Neural cell (in vitro differentiated cells): ENCODE measurements around the gene FBXL2. TPM values are rescaled to one million over a fixed set of nuclear protein-coding genes. Genes with fewer than 3 reads are reported as not detected.

ENCODE experiments used
- H2AFZ ChIP-seq: fragments of 200-600, 300-800 bp; sonication (generic), shearing (Covaris generic); 2 replicates; pipeline ENCODE4 v1.6.0; 2014; ENCODE audit warnings: low read depth, mild to moderate bottlenecking, antibody characterized with exemption, low read length, moderate library complexity
- H3F3A ChIP-seq: fragments of 200-600 bp; shearing (Covaris generic); 2 replicates; pipeline ENCODE4 v1.6.1; 2016; ENCODE audit warnings: mild to moderate bottlenecking, moderate library complexity, mixed read lengths, antibody characterized with exemption, low read length; ENCODE audit not compliant: insufficient read depth, poor library complexity, severe bottlenecking
- H3K27ac ChIP-seq: fragments of 200-600, 300-800 bp; sonication (generic), shearing (Covaris generic); 2 replicates; pipeline ENCODE4 v1.5.1; 2014; ENCODE audit warnings: mild to moderate bottlenecking, low read length, moderate library complexity
- H3K27me3 ChIP-seq: fragments of 300-800, 200-600 bp; sonication (generic), shearing (Covaris generic); 2 replicates; pipeline ENCODE4 v1.6.0; 2014; ENCODE audit warnings: mild to moderate bottlenecking, low read depth, low read length, moderate library complexity; ENCODE audit not compliant: insufficient read depth
- H3K36me3 ChIP-seq: fragments of 300-800, 200-600 bp; sonication (generic), shearing (Covaris generic); 2 replicates; pipeline ENCODE4 v1.5.1; 2014; ENCODE audit warnings: mild to moderate bottlenecking, antibody characterized with exemption, low read length, moderate library complexity; ENCODE audit not compliant: insufficient read depth
- H3K4me2 ChIP-seq: fragments of 300-800, 200-600 bp; sonication (generic), shearing (Covaris generic); 2 replicates; pipeline ENCODE4 v1.6.0; 2014; ENCODE audit warnings: mild to moderate bottlenecking, low read length
- H3K4me3 ChIP-seq: fragments of 300-800, 200-600 bp; sonication (generic), shearing (Covaris generic); 2 replicates; pipeline ENCODE4 v1.5.1; 2014; ENCODE audit warnings: mild to moderate bottlenecking, low read length, moderate library complexity
- H3K79me2 ChIP-seq: fragments of 200-600 bp; shearing (Covaris generic); replicated peaks from 2 replicates; pipeline ENCODE4 v1.6.0; 2014; ENCODE audit warnings: mild to moderate bottlenecking, low read length, moderate library complexity; ENCODE audit not compliant: insufficient read depth
- H3K9ac ChIP-seq: fragments of 300-800, 200-600 bp; sonication (generic), shearing (Covaris generic); 2 replicates; pipeline ENCODE4 v1.6.1; 2016; ENCODE audit warnings: mild to moderate bottlenecking, low read length, mixed read lengths
- H3K9me2 ChIP-seq: fragments of 200-600 bp; shearing (Covaris generic); 2 replicates; pipeline ENCODE4 v1.6.1; 2016; ENCODE audit warnings: mild to moderate bottlenecking, low read length, mixed read lengths; ENCODE audit not compliant: insufficient read depth
- H3K9me3 ChIP-seq: fragments of 200-600, 300-800 bp; sonication (generic), shearing (Covaris generic); 2 replicates; pipeline ENCODE4 v1.6.1; 2016; ENCODE audit warnings: mild to moderate bottlenecking, mixed run types, low read length, moderate library complexity, mixed read lengths
- H4K20me1 ChIP-seq: fragments of 200-600 bp; shearing (Covaris generic); 2 replicates; pipeline ENCODE4 v1.6.1; 2016; ENCODE audit warnings: mild to moderate bottlenecking, mixed run types; ENCODE audit not compliant: insufficient read depth
- CTCF ChIP-seq: fragments of 450-650 bp; IDR thresholded peaks from 2 replicates; pipeline ENCODE4 v1.5.1; 2014; ENCODE audit warnings: antibody characterized with exemption, mild to moderate bottlenecking, moderate library complexity; ENCODE audit not compliant: poor library complexity, severe bottlenecking
- EP300 ChIP-seq: fragments of 450-650 bp; conservative IDR thresholded peaks from 2 replicates; pipeline ENCODE4 v1.6.1; 2014; ENCODE audit warnings: antibody characterized with exemption, mild to moderate bottlenecking, moderate library complexity; ENCODE audit not compliant: poor library complexity, severe bottlenecking
- EZH2 ChIP-seq: fragments of 200-600, 300-800 bp; shearing (Covaris generic), sonication (generic); IDR thresholded peaks from 2 replicates; pipeline ENCODE4 v1.6.1; 2014; ENCODE audit warnings: antibody characterized with exemption, low read length, borderline replicate concordance, mild to moderate bottlenecking; ENCODE audit not compliant: insufficient read depth, poor library complexity, severe bottlenecking
- MXI1 ChIP-seq: fragments of 450-650 bp; conservative IDR thresholded peaks from 2 replicates; pipeline ENCODE4 v1.6.1; 2014; ENCODE audit warnings: antibody characterized with exemption, mild to moderate bottlenecking; ENCODE audit not compliant: poor library complexity, severe bottlenecking
- POLR2AphosphoS5 ChIP-seq: IDR thresholded peaks from 2 replicates; pipeline ENCODE4 v1.6.1; 2012
- RAD21 ChIP-seq: fragments of 450-650 bp; conservative IDR thresholded peaks from 2 replicates; pipeline ENCODE4 v1.6.1; 2014; ENCODE audit warnings: antibody characterized with exemption, mild to moderate bottlenecking, moderate library complexity
- REST ChIP-seq: IDR thresholded peaks from 2 replicates; pipeline ENCODE4 v1.6.1; 2012; ENCODE audit warnings: borderline replicate concordance
- SMC3 ChIP-seq: fragments of 450-650 bp; conservative IDR thresholded peaks from 2 replicates; pipeline ENCODE4 v1.6.1; 2014; ENCODE audit warnings: antibody characterized with exemption, mild to moderate bottlenecking, moderate library complexity; ENCODE audit not compliant: poor library complexity
- TAF1 ChIP-seq: IDR thresholded peaks from 2 replicates; pipeline ENCODE4 v1.6.1; 2012; ENCODE audit warnings: low read depth
- polyA plus RNA-seq: library from polyadenylated mRNA; depleted of rRNA; stranded (reverse); fragments of >200 nt; gene quantifications from 2 replicates; pipeline ENCODE4 v1.2.3, GENCODE V29; 2014

Gene FBXL2
- polyA plus RNA-seq, 1 donor from 2014 or later: 82.0 TPM

- H3K9me2 ChIP-seq: no peaks in the 10 kb centered on the region
- no peak overlapping the region for H3K9ac ChIP-seq
- no peaks in the 10 kb centered on the region for H3K9me3 ChIP-seq
- H3K27ac ChIP-seq: no peak overlapping the region
- H3K4me2 ChIP-seq: no peak overlapping the region
- no peaks in the 10 kb centered on the region for H3F3A ChIP-seq
- no peaks in the 10 kb centered on the region for H4K20me1 ChIP-seq
- peaks cover 4% of the 10 kb centered on the region for H3K36me3 ChIP-seq
- TF ChIP-seq CTCF (no peak), MXI1 (no peak)
- no peaks in the 10 kb centered on the region for H3K79me2 ChIP-seq
- H3K27me3 ChIP-seq: no peaks in the 10 kb centered on the region
- H3K4me3 ChIP-seq: no peak overlapping the region
- no peak overlapping the region for H2AFZ ChIP-seq
Measured at GRCh38 chr3:33355611-33356010, 78.4 kb downstream of the FBXL2 start.

GRCh38 chr3:33358172-33358781, 81.0 kb downstream of the FBXL2 start:
- Histone ChIP-seq H3F3A (no peaks in the 10 kb centered on the region), H3K79me2 (no peaks in the 10 kb centered on the region), H3K4me3 (no peak overlapping the region), H4K20me1 (no peaks in the 10 kb centered on the region), H3K9ac (no peak overlapping the region), H2AFZ (no peak overlapping the region), H3K9me3 (no peaks in the 10 kb centered on the region), H3K27me3 (no peaks in the 10 kb centered on the region), H3K4me2 (no peak overlapping the region), H3K36me3 (peaks cover 4% of the 10 kb centered on the region), H3K27ac (no peak overlapping the region), H3K9me2 (no peaks in the 10 kb centered on the region)
- TF ChIP-seq POLR2AphosphoS5 (no peak), MXI1 (no peak), TAF1 (no peak), EZH2 (no peak), CTCF (no peak), EP300 (no peak), REST (no peak), RAD21 (no peak), SMC3 (no peak)
